GM12874 (cell line): ENCODE data around the gene STXBP5.

Source experiments
- TF ChIP-seq, protein P1 (sequence below): IDR thresholded peaks from 2 replicates; pipeline ENCODE4 v1.5.1; 2011; ENCODE audit warnings: low read depth, mild to moderate bottlenecking, control low read depth, low read length, moderate library complexity; ENCODE audit not compliant: insufficient read depth

STXBP5 gene

DNA sequence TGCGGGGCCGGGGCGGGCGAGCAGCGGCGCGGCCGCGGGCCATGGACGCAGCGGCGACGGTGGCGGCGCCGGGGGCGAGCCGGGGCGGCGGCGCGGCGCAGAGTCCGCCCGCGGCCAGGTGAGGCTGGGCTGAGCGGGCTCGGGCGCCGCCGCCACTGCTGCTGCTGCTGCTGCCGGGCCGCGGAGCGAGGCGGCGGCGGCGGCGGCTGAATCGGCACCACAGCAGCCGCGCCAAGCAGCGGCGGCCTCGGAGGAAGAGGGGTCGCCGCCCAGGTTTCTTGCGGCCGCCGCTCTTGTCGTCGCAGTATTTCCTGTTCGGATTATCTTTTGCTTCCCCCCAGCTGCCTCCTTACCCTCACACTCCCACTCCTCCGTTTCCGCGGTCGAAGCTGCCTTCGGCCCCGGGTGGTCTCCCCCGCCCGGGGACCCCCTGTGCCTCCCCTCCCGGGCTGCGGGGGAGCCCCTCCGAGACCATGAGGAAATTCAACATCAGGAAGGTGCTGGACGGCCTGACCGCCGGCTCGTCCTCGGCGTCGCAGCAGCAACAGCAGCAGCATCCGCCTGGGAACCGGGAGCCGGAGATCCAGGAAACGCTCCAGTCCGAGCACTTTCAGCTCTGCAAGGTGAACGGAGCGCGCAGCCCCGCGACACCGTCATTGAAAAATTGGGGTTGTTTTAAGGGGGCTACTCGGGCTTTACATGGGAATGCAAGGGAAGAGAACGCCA, at the start of gene STXBP5:
STXBP5 (plus strand) TSS at position 358 of the 726 bp plus-strand sequence; CDS start at position 474, 116 bp downstream.
- TF ChIP-seq, protein P1, sequence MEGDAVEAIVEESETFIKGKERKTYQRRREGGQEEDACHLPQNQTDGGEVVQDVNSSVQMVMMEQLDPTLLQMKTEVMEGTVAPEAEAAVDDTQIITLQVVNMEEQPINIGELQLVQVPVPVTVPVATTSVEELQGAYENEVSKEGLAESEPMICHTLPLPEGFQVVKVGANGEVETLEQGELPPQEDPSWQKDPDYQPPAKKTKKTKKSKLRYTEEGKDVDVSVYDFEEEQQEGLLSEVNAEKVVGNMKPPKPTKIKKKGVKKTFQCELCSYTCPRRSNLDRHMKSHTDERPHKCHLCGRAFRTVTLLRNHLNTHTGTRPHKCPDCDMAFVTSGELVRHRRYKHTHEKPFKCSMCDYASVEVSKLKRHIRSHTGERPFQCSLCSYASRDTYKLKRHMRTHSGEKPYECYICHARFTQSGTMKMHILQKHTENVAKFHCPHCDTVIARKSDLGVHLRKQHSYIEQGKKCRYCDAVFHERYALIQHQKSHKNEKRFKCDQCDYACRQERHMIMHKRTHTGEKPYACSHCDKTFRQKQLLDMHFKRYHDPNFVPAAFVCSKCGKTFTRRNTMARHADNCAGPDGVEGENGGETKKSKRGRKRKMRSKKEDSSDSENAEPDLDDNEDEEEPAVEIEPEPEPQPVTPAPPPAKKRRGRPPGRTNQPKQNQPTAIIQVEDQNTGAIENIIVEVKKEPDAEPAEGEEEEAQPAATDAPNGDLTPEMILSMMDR: no peak

DNA sequence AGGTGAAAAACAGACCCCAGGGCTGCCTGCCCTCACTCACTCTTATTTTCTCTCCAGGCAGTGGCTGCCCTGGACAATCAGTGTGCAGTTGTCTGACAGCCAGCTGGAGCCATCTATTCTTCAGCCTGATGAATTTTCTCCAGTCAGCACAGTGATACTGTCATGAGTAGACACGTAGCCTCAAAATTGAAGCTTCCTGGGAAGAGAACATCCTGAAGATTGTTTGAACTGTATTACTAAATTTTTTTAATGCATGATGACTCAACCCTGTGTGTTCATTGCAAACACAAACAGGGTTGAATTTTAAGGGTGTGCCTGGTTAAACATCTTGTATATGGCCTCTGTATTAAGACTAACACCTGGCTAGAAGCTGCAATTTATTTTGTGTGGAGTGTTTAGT, 49.8 kb upstream of the STXBP5 start:
- TF ChIP-seq, protein P1: no peak

DNA sequence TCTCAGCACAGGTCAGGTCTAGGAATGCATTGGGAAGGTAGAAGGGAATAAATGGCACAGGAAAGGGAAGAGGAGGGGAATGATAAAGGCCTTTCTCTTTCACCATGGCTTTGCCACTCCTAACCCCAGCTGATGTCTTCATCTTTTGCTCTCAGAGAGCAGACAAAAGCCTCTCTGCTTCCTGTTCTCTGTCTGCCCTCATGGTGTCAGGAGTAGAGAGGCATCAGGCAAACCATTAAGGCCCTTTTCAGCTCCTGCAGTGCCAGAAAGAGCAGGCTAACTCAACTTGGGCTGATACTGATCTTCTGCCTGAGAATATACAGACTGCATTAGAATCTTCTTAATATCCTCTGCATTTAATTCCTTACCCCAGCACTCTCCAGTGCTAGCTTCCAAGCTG, 48.0 kb upstream of the STXBP5 start:
- TF ChIP-seq, protein P1: no peak

DNA sequence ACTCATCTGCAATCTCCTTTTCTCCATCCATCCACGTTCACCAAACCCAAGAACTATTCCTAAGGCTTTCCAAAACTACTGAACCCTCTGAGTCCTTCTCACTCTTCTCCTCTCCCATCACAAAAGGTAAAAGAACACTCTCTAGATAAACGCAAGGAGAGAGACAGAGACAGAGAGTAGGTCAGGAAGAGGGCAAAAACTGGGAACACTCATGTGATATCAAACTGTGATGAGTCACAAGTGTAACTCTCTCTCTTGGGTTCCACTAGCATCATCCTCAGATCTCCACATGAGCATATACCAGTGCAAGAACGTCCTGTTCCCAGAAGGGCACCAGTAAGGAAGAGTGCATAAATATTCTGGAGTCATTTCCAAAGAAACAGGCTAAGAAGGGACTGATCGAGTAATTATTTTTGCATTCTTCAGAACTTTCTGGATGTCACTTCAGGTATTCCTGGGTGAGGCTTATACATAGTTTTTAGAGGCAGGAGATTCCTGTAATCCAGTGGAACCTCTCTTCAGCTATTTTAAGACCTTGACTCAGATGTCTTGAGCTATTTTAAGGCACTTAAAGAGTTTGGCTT, 47.3 kb upstream of the STXBP5 start:
- TF ChIP-seq, protein P1: no peak

DNA sequence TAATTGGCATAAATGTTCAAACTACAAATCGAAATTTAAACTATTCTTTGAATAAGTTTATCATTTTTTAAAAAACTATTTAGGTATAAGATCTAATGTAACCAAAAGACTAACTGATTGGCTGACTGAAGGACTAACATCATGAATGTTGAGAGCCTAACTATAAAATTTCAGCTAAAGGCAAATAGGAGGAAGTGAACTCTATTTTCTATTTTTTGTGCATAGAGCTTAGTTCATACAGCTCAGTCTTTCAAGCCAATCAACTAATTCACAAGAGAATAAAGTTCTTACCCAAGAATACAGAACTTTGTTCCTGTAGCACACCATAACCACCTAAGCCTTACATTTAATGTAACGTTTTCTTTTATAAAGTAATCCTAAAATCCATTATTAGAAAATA, 46.3 kb upstream of the STXBP5 start:
- TF ChIP-seq, protein P1: no peak

DNA sequence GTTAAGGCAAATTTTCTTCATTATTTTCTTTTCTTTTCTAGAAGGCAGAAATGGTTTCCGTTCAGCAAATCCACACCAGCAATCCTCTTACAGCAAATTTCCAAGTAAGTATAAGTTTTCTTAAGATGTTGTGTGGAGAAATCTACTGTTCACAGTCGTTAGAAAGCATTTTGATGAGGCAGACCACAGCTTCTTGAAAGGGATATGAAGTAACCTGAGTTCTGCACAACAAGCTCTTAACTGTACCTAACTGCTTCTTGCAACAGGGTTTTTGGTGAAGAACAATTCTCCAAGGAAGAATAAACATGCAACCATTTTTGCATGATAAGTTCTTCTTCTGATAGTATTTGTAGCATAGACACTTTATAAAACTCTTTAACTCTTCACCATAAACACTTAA, 45.3 kb upstream of the STXBP5 start:
- TF ChIP-seq, protein P1: no peak

DNA sequence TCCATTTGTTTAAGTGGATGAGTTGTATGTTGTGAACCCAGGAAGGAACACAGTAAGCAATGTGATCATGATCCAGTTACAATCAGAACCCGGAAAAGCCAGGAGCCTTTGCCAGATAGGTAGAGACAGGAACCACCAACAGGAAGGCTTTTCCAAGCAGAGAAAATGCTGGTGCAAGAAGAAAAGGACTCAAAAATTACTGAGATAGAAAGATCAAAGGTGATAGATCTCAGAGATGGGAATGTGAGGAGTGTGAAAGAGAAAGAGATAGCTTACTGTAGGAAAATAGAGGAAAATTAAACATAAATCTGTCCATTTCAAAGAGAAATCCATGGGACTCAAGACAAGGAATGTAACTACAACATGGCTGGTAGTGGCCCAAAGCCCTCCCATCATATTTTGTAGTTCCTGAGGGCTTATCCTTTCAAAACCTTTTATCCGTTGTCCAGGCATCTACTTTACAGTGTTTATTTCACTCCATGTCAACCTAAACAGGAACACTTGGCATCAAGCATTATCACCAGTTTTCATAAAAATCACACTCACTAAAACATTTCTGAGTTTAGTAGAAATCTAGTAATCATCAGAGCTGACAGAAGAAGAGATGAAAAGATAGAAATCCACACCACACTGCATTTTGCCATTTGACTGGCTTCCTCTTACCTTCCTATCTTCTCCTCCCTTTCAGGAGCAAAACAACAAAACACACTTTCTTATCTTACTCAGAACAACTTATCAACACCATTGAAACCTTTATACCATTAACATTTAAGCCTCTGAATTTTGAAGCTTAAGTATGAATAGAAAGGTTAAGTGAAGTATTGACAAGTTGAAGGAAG, 44.5 kb upstream of the STXBP5 start:
- TF ChIP-seq, protein P1: no peak
